ENCODE measurements around the gene ACTR6. TPM values are rescaled to one million over a fixed set of nuclear protein-coding genes. Genes with fewer than 3 reads are reported as not detected.

The ACTR6 gene
- 14.2 and 15.4 TPM in 2 replicates for total RNA-seq

DNA sequence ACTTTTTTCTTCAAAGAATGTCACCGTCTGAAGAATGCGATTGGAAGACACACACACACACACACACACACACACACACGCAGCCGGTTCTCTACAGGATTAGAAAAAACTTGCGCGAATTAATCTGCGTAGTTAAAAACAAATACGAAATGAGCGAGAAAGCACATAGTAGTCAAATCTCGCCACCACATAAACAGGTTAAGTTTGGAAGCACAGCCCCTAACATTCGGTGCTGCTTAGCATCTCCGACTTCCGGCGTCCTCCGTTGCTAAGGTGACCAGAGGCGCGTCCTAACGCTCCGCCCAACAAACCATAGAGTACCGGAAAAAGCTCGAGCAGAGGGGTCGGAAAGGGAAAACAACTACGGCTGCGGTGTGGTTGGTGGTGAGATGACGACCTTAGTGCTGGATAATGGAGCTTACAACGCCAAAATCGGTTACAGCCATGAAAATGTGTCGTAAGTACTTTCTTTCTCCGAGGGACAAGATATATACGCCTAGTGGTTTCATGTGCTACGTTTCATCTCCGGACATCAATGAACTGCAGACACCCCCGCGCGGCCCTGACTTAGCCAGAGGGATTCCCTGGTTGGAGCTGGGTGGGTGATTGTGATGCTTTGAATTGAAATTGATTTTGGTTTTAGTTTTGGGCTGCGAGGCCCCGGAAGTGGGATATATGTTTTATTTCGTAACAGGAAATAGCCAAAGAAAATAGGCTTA lies at the start of gene ACTR6:
Gene ACTR6 (plus strand): TSS at position 353 of the 719 bp plus-strand sequence. CDS start 37 bp downstream, at position 390.

GRCh38 chr12:100266835-100267602 lies 66.4 kb downstream of the ACTR6 start, which contains the start of the genes DEPDC4 and SCYL2:
Gene DEPDC4 (minus strand): TSS chr12:100267079. CDS start chr12:100267076, 3 bp downstream.
Gene SCYL2 (plus strand): TSS chr12:100267177. CDS start chr12:100282971, 15,794 bp downstream.

Other genes starting within 250 kb of the ACTR6 start
- gene ANKS1B, start 215.9 kb upstream of the ACTR6 start, total RNA-seq: 0.37 and 0.43 TPM in 2 replicates
- gene BLTP3B, start 57.9 kb upstream of the ACTR6 start, total RNA-seq: 36.0 and 38.4 TPM in 2 replicates
- 0.55 and 0.71 TPM in 2 replicates for gene DEPDC4, start 66.3 kb downstream of the ACTR6 start, total RNA-seq
- gene SCYL2, start 66.4 kb downstream of the ACTR6 start, total RNA-seq: 28.4 and 29.4 TPM in 2 replicates
- gene SLC17A8, start 156.3 kb downstream of the ACTR6 start, total RNA-seq: not detected in 2 replicates